Adrenal gland (tissue), 12 donors: Measurements from ENCODE around the gene AJUBA. TPM values are rescaled to one million over a fixed set of nuclear protein-coding genes. Genes with fewer than 3 reads are reported as not detected.
"Not testable (repeated sequence)": the region's sequence is repeated elsewhere in the genome, so short reads cannot be mapped to it uniquely, and the experiment has no call there.

Source experiments
- DNase-seq, 7 donors: peaks; one replicate each; pipeline ENCODE4 v3.0.0-alpha.2; 2019 to 2020
- H3K27ac ChIP-seq, 5 donors: fragments of 200-600 bp; sonication (generic) in 4 of 5; 1 replicate in 3 of 5; 2 replicates in 2 of 5; pipeline versions ENCODE4 v1.5.1 to v1.8.0; 2016 to 2020; ENCODE audit warnings: mild to moderate bottlenecking in 1 of 5
- H3K27me3 ChIP-seq: fragments of 200-600 bp; 2 replicates; pipeline ENCODE4 v1.8.0; 2021
- H3K36me3 ChIP-seq, 2 donors: fragments of 200-600 bp; replicated peaks in 1 of 2; 1 replicate in 1 of 2; 2 replicates in 1 of 2; pipeline versions ENCODE4 v1.5.1 to v1.8.0; 2018 to 2022
- H3K4me1 ChIP-seq, 2 donors: fragments of 200-600 bp; replicated peaks in 1 of 2; 1 replicate in 1 of 2; 2 replicates in 1 of 2; pipeline versions ENCODE4 v1.5.1 to v1.8.0; 2018 to 2021
- H3K4me3 ChIP-seq, 4 donors: fragments of 200-600 bp; sonication (generic) in 3 of 4; one replicate each; pipeline ENCODE4 v1.5.1; 2016 to 2018
- H3K9me3 ChIP-seq, 3 donors: fragments of 200-600 bp; sonication (generic) in 1 of 3; replicated peaks in 1 of 3; 1 replicate in 2 of 3; 2 replicates in 1 of 3; pipeline versions ENCODE4 v1.5.1 to v1.8.0; 2016 to 2021
- CTCF ChIP-seq, 6 experiments: fragments of 450-650 bp in 4 of 6; fragments of 200-600 bp in 2 of 6; sonication (generic) in 1 of 6; IDR thresholded peaks; 1 replicate in 5 of 6; 2 replicates in 1 of 6; pipeline versions ENCODE4 v1.5.1 to v1.8.0; 2016 to 2021; ENCODE audit warnings: antibody characterized with exemption in 6 of 6, mild to moderate bottlenecking in 2 of 6, moderate library complexity in 1 of 6
- POLR2A ChIP-seq, 2 donors: fragments of 450-650 bp; IDR thresholded peaks; one replicate each; pipeline ENCODE4 v1.6.1; 2017; ENCODE audit warnings: antibody characterized with exemption in 2 of 2, mild to moderate bottlenecking in 2 of 2, moderate library complexity in 1 of 2
- WGBS, 4 donors: extraction: QIAGEN DNeasy Blood & Tissue Kit in 2 of 4; methylation state at CpG; one replicate each; pipeline versions ENCODE4 v1.1.5 to v1.1.7; 2013 to 2017; 5-methylcytosine and 5-hydroxymethylcytosine counted together
- intact Hi-C, 2 donors: fragments of 100-400 bp; cut with DNase I; formaldehyde crosslinking; loops; one replicate each; pipeline versions ENCODE4 v1.14.1 to v1.15.0; 2022 to 2023
- polyA plus RNA-seq, 3 donors: library from polyadenylated mRNA; stranded (reverse); fragments of 200-250 nt in 2 of 3; fragments of 350-450 nt in 1 of 3; fragmentation: Illumina TruSeq in 1 of 3; extraction: RNeasy Lipid Tissue Mini Kit (QIAGEN cat#74804) in 1 of 3; gene quantifications; one replicate each; pipeline ENCODE4 v1.2.3, GENCODE V29; 2013 to 2014
- total RNA-seq, 9 donors: library from RNA; depleted of rRNA in 4 of 9; stranded (reverse); fragments of >200 nt in 4 of 9; fragments of 120-200 nt in 1 of 9; fragmentation: NEBNext Ultra II Directional in 1 of 9; extraction: Animal tissue kit (Norgen Biotek cat#: 25700) in 1 of 9; gene quantifications; one replicate each; pipeline versions ENCODE4 v1.1.0 to v1.2.4, GENCODE V29; 2013 to 2023
- donor health status: healthy with polysubstance abuse.
- donor health status: Bipolar disorder and iron deficiency.
- donor health status: DM: yes; HTN: yes; CAD: no.
- donor health status: DM: no; HTN: no; CAD: no.
- donor health status: DM: no; HTN: no; CAD: no.
- donor health status: DM: yes; HTN: yes; CAD: no.

AJUBA gene
- total and polyA plus RNA-seq, 12 donors: 1.4 to 12.6 (median 4.5) TPM

- Histone ChIP-seq H3K4me3 (no peak overlapping the region), H3K4me1 (peaks cover 4% of the 10 kb centered on the region in 2 donors), H3K9me3 (no peaks in the 10 kb centered on the region), H3K36me3 (no peaks in the 10 kb centered on the region), H3K27me3 (no peaks in the 10 kb centered on the region), H3K27ac (no peak overlapping the region)
- TF ChIP-seq CTCF (IDR thresholded peaks at IDR 0.05) (no peak), POLR2A (IDR thresholded peaks at IDR 0.05) (no peak)
- 83 to 94% (median 89%) methylated on average over 2 of the region's 2 CpGs for WGBS, 4 donors
- intact Hi-C loops: no loop called here
- DNase-seq: no peak
Observed at GRCh38 chr14:22972313-22972930, 9.9 kb downstream of the AJUBA start.

- 86 to 97% (median 95%) methylated on average over 1 of the region's 1 CpG for WGBS, 4 donors
- intact Hi-C loops: no loop called here
- H3K4me3 ChIP-seq: no peak overlapping the region
Observed at GRCh38 chr14:22971152-22971551, 11.2 kb downstream of the AJUBA start.

GRCh38 chr14:22966783-22967269 lies 15.5 kb downstream of the AJUBA start:
- intact Hi-C loops: no loop called here
- H3K27me3 ChIP-seq: no peaks in the 10 kb centered on the region
- peak overlapping the region in 1 of 5 donors; percentile 40 for H3K27ac ChIP-seq
- no peak for DNase-seq
- H3K4me3 ChIP-seq: no peak overlapping the region
- no peaks in the 10 kb centered on the region for H3K9me3 ChIP-seq
- 48 to 52% (median 51%) methylated on average over 4 of the region's 4 CpGs for WGBS, 4 donors
- no peaks in the 10 kb centered on the region for H3K36me3 ChIP-seq
- peaks cover 0 to 4% of the 10 kb centered on the region in 2 donors for H3K4me1 ChIP-seq
- TF ChIP-seq POLR2A (IDR thresholded peaks at IDR 0.05): no peak
- no peak for TF ChIP-seq CTCF (IDR thresholded peaks at IDR 0.05)

More at GRCh38 chr14:22971152-22971551, 11.2 kb downstream of the AJUBA start:
- H3K9me3 ChIP-seq: no peaks in the 10 kb centered on the region
- H3K27ac ChIP-seq: no peak overlapping the region
- H3K27me3 ChIP-seq: no peaks in the 10 kb centered on the region
- H3K4me1 ChIP-seq: no peaks in the 10 kb centered on the region
- no peak for TF ChIP-seq POLR2A (IDR thresholded peaks at IDR 0.05)
- no peak for TF ChIP-seq CTCF (IDR thresholded peaks at IDR 0.05)
- DNase-seq: no peak
- no peaks in the 10 kb centered on the region for H3K36me3 ChIP-seq

- H3K4me1 ChIP-seq, intact Hi-C loops, H3K9me3 ChIP-seq, H3K4me3 ChIP-seq, H3K27me3 ChIP-seq, H3K36me3 ChIP-seq: not testable (repeated sequence)
- peak in 5 of 7 donors; percentile 32 to 76 (median 53) for DNase-seq
- H3K27ac ChIP-seq: peak overlapping the region in 1 of 5 donors; percentile 40
- 54 to 62% (median 59%) methylated on average over 15 of the region's 15 CpGs for WGBS, 4 donors
Observed at GRCh38 chr14:22965916-22966782, 16.2 kb downstream of the AJUBA start.
